ENCODE measurements around the gene ENG.
"Not testable (repeated sequence)": the region's sequence is repeated elsewhere in the genome, so short reads cannot be mapped to it uniquely, and the experiment has no call there.

Gene ENG

GRCh38 chr9:127862075-127863011, 7.9 kb upstream of the ENG start:
- DNase-seq = peak; percentile 57

- no peak for DNase-seq
These were observed 6.3 kb upstream of the ENG start for GRCh38 chr9:127860779-127861178.

- DNase-seq = no peak
These were observed 5.8 kb upstream of the ENG start for GRCh38 chr9:127860260-127860659.

- no peak for DNase-seq
These were observed 3.6 kb upstream of the ENG start for GRCh38 chr9:127858041-127858512.

GRCh38 chr9:127857278-127857677, 2.8 kb upstream of the ENG start:
- DNase-seq = no peak

- DNase-seq = no peak
These were observed 2.3 kb upstream of the ENG start for GRCh38 chr9:127856729-127857116.

- DNase-seq = no peak
These were observed 1.8 kb upstream of the ENG start for GRCh38 chr9:127856094-127856728.

- DNase-seq = no peak
These were observed 1.1 kb upstream of the ENG start for GRCh38 chr9:127855522-127855921.

- no peak for DNase-seq
These were observed 502 bp upstream of the ENG start for GRCh38 chr9:127854960-127855359.

GRCh38 chr9:127853312-127854183, 910 bp downstream of the ENG start:
- DNase-seq = no peak

- DNase-seq = no peak
These were observed 1.6 kb downstream of the ENG start for GRCh38 chr9:127852829-127853228.

GRCh38 chr9:127850286-127850830, 4.1 kb downstream of the ENG start:
- DNase-seq = no peak

GRCh38 chr9:127848756-127849504, 5.5 kb downstream of the ENG start:
- DNase-seq = no peak

- DNase-seq = no peak
These were observed 6.4 kb downstream of the ENG start for GRCh38 chr9:127847833-127848755.

GRCh38 chr9:127847178-127847510, 7.3 kb downstream of the ENG start:
- DNase-seq = no peak

GRCh38 chr9:127846443-127847177, 7.8 kb downstream of the ENG start:
- no peak for DNase-seq

- not testable (repeated sequence) for DNase-seq
These were observed 8.8 kb downstream of the ENG start for GRCh38 chr9:127845619-127846018.

GRCh38 chr9:127844821-127845359, 9.6 kb downstream of the ENG start:
- DNase-seq = no peak

- no peak for DNase-seq
These were observed 13.2 kb downstream of the ENG start for GRCh38 chr9:127841087-127841835.

All from CD4-positive, alpha-beta T cell treated with Interleukin-10 for 1 hour (primary cell).